Heart right ventricle (tissue), 16 donors: ENCODE data around the gene HEPHL1. TPM values are rescaled to one million over a fixed set of nuclear protein-coding genes. Genes with fewer than 3 reads are reported as not detected.
"Not testable (repeated sequence)": the region's sequence is repeated elsewhere in the genome, so short reads cannot be mapped to it uniquely, and the experiment has no call there.

Experiments
- ATAC-seq, 8 donors: fragments of 200-7000 bp; cut with Tn5 transposase; one replicate each; pipeline ENCODE4 v1.9.1; 2020; ENCODE audit warnings: mild to moderate bottlenecking in 8 of 8, moderate library complexity in 8 of 8, moderate number of reproducible peaks in 1 of 8
- DNase-seq, 2 donors: peaks; one replicate each; pipeline ENCODE4 v3.0.0-alpha.2; 2020
- H3K27ac ChIP-seq, 10 donors: fragments of 200-600 bp; sonication (generic) in 2 of 10; one replicate each; pipeline versions ENCODE4 v1.5.0 to v1.8.0; 2020 to 2022; ENCODE audit warnings: mild to moderate bottlenecking in 3 of 10
- H3K27me3 ChIP-seq, 7 donors: fragments of 200-600 bp; one replicate each; pipeline ENCODE4 v1.8.0; 2021 to 2022; ENCODE audit warnings: mild to moderate bottlenecking in 2 of 7
- H3K36me3 ChIP-seq, 9 donors: fragments of 200-600 bp; sonication (generic) in 1 of 9; one replicate each; pipeline versions ENCODE4 v1.5.0 to v1.8.0; 2020 to 2022; ENCODE audit warnings: mild to moderate bottlenecking in 2 of 9
- H3K4me1 ChIP-seq, 9 donors: fragments of 200-600 bp; sonication (generic) in 1 of 9; one replicate each; pipeline versions ENCODE4 v1.5.0 to v1.8.0; 2020 to 2022; ENCODE audit warnings: mild to moderate bottlenecking in 4 of 9
- H3K4me3 ChIP-seq, 10 donors: fragments of 200-600 bp; sonication (generic) in 2 of 10; one replicate each; pipeline versions ENCODE4 v1.5.0 to v1.8.0; 2020 to 2022; ENCODE audit warnings: mild to moderate bottlenecking in 7 of 10, moderate library complexity in 2 of 10
- H3K9me3 ChIP-seq, 11 donors: fragments of 200-600 bp in 10 of 11; sonication (generic) in 2 of 11; one replicate each; pipeline versions ENCODE4 v1.5.0 to v1.8.0; 2013 to 2022; ENCODE audit warnings: mild to moderate bottlenecking in 2 of 11, control low read depth in 1 of 11, moderate library complexity in 1 of 11
- WGBS, 2 donors: extraction: QIAGEN DNeasy Blood & Tissue Kit; methylation state at CpG; one replicate each; pipeline ENCODE4 v1.1.7; 2013; ENCODE audit warnings: inconsistent platforms in 1 of 2; 5-methylcytosine and 5-hydroxymethylcytosine counted together
- intact Hi-C, 10 donors: fragments of 100-400 bp; cut with DNase I; formaldehyde crosslinking; loops; one replicate each; pipeline versions ENCODE4 v1.11.1 to v1.14.2; 2022
- long read RNA-seq, 3 donors: library from polyadenylated mRNA; unstranded; transcript quantifications; one replicate each; pipeline ENCODE4 v2.0.0, GENCODE V29; 2020 to 2021
- polyA plus RNA-seq, 2 donors: library from polyadenylated mRNA; stranded (reverse); fragments of 200-250 nt; gene quantifications; one replicate each; pipeline ENCODE4 v1.2.3, GENCODE V29; 2013
- total RNA-seq, 10 donors: library from RNA; stranded (reverse); fragmentation: NEBNext Ultra II Directional in 3 of 10; extraction: Animal tissue kit (Norgen Biotek cat#: 25700) in 3 of 10; gene quantifications; one replicate each; pipeline versions ENCODE4 v1.2.1 to v1.2.4, GENCODE V29; 2021 to 2023
- TF ChIP-seq, protein P1 (sequence below), 9 donors: fragments of 200-600 bp; sonication (generic) in 2 of 9; IDR thresholded peaks; one replicate each; pipeline versions ENCODE4 v1.5.0 to v1.8.0; 2021 to 2022; ENCODE audit warnings: antibody characterized with exemption in 9 of 9, mild to moderate bottlenecking in 5 of 9, moderate library complexity in 1 of 9
- donor health status: Arrhythmogenic right ventricular cardiomyopathy.
- donor health status: ischemic (EF 13 %, LVEDD 7.1; RV severe dilation, severe dysfunction).
- donor health status: healthy with polysubstance abuse.
- donor health status: DM: no; HTN: yes; CAD: no.
- donor health status: DM: no; HTN: no; CAD: no.
- donor health status: ischemic (EF 25% LVEDD 6.9; RV normal size, moderate dysfunction).
- donor health status: ischemic (EF 25% LVEDD 5.7; RV mildly dilated, moderate dysfunction).
- donor health status: healthy.
- donor health status: DM: yes; HTN: yes; CAD: no.
- donor health status: Ischemic cardiomyopathy.
- donor health status: ischemic (EF 35%, LVEDD 5.7; RV mildly dilated, moderate dysfunction).
- donor health status: nonischemic (EF 11% LVEDD 7.7; RV severe dilation, severe dysfunction).
- donor health status: DM: yes; HTN: yes; CAD: no.
- donor health status: PGD.
- donor health status: ischemic (EF 29% LVEDD 5.4; RV normal size, mild dysfunction).
- donor health status: nonischemic (EF 23%, LVEDD 6.1; RV moderate dilation, normal function).

The HEPHL1 gene, protein sequence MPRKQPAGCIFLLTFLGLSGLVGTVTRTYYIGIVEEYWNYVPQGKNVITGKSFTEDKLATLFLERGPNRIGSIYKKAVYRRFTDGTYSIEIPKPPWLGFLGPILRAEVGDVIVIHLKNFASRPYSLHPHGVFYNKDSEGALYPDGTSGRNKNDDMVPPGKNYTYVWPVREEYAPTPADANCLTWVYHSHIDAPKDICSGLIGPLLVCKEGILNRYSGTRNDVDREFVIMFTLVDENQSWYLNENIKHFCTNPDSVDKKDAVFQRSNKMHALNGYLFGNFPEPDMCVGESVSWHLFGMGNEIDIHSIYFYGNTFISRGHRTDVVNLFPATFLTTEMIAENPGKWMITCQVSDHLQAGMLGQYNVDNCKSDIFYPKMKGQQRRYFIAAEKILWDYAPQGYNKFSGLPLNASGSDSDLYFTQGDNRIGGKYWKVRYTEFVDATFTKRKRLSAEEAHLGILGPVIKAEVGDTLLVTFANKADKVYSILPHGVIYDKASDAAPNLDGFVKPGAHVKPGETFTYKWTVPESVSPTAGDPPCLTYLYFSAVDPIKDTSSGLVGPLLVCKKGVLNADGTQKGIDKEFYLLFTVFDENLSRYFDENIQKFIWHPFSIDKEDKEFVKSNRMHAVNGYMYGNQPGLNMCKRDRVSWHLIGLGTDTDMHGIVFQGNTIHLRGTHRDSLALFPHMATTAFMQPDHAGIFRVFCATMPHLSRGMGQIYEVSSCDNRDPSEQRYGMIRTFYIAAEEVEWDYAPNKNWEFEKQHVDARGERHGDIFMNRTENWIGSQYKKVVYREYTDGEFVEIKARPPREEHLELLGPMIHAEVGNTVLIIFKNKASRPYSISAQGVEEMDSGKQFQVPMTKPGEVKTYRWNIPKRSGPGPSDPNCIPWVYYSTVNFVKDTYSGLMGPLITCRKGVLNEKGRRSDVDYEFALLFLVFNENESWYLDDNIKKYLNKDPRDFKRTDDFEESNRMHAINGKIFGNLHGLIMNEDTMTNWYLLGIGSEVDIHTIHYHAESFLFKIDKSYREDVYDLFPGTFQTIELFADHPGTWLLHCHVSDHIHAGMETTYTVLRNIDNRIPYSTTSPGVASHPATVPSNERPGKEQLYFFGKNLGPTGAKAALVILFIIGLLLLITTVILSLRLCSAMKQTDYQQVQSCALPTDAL
- total RNA-seq (not detected), polyA plus RNA-seq (not detected)
- long read RNA-seq, donor 1: 0 reads
- long read RNA-seq, donor 2: 0 reads
- long read RNA-seq, donor 3: 0 reads

DNA sequence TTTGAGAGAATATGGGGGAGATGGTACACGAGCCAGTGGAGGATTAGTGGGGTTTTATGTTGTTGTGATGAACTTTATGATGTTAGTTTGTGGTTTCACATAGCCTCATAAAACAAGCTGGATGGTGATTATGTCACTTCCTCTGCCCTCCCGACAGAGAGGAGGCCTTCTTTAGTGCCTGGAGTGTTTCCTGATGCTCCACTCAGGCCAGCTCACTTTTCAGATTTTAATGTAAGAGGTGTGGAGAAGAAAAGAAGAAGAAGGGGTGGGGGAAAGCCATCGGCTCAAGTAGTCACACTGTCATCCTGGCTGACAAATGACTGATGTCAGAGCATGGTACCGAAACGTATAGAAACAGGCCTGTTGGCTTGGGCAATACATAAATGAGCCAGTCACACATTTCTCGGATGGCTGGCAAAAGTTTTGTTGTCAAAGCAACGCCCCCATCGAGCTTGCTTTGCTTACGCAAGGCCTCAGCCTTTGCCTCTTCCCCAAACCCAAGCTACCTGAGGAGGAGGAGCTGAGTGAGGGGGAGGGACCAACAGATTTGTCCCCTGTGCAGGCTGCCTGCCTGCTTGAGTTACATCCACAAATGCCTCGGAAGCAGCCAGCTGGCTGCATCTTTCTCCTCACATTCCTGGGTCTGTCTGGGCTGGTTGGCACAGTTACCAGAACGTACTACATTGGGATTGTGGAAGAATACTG is at the start of gene HEPHL1:
HEPHL1 (plus strand) TSS at position 578 of the 705 bp plus-strand sequence; CDS start at position 593, 15 bp downstream.
- TF ChIP-seq, protein P1, sequence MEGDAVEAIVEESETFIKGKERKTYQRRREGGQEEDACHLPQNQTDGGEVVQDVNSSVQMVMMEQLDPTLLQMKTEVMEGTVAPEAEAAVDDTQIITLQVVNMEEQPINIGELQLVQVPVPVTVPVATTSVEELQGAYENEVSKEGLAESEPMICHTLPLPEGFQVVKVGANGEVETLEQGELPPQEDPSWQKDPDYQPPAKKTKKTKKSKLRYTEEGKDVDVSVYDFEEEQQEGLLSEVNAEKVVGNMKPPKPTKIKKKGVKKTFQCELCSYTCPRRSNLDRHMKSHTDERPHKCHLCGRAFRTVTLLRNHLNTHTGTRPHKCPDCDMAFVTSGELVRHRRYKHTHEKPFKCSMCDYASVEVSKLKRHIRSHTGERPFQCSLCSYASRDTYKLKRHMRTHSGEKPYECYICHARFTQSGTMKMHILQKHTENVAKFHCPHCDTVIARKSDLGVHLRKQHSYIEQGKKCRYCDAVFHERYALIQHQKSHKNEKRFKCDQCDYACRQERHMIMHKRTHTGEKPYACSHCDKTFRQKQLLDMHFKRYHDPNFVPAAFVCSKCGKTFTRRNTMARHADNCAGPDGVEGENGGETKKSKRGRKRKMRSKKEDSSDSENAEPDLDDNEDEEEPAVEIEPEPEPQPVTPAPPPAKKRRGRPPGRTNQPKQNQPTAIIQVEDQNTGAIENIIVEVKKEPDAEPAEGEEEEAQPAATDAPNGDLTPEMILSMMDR (IDR thresholded peaks at IDR 0.05): no peak
- no peak for ATAC-seq
- H3K27ac ChIP-seq: peak within 1 kb of the TSS in 1 of 10 donors; percentile 9
- no peaks in the 10 kb centered on the region for H3K36me3 ChIP-seq
- 55 to 70% methylated on average over 11 of the region's 11 CpGs for WGBS, 2 donors
- no peak for DNase-seq
- H3K4me3 ChIP-seq: no peak within 1 kb of the TSS
- no peaks in the 10 kb centered on the region for H3K4me1 ChIP-seq
- H3K27me3 ChIP-seq: no peaks in the 10 kb centered on the region
- peaks cover 0 to 7% (median 0%) of the 10 kb centered on the region in 11 donors for H3K9me3 ChIP-seq
- intact Hi-C loops: no loop called here

DNA sequence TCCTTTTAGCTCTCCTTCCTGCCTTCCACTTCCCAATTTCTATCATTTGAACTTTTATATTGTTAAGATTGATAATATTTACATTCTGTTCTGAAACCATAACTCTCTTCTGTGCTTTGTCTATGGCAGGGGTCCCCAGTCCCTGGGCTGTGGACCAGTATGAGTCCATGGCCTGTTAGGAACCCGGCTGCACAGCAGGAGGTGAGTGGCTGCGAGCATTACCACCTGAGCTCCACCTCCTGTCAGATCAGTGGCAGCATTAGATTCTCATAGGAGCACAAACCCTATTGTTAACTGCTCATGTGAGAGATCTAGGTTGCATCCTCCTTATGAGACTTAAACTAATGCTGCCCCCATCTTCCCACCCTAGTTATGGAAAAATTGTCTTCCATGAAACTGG is 48.4 kb upstream of the HEPHL1 start:
- TF ChIP-seq, protein P1 (IDR thresholded peaks at IDR 0.05): no peak
- Histone ChIP-seq H3K9me3 (peaks cover 0 to 31% (median 11%) of the 10 kb centered on the region in 11 donors), H3K4me1 (no peaks in the 10 kb centered on the region), H3K36me3 (no peaks in the 10 kb centered on the region), H3K27ac (no peak overlapping the region), H3K4me3 (no peak overlapping the region), H3K27me3 (no peaks in the 10 kb centered on the region)
- WGBS, 2 donors: 42 to 54% methylated on average over 2 of the region's 2 CpGs
- intact Hi-C loops: no loop called here
- no peak for DNase-seq
- ATAC-seq: no peak

DNA sequence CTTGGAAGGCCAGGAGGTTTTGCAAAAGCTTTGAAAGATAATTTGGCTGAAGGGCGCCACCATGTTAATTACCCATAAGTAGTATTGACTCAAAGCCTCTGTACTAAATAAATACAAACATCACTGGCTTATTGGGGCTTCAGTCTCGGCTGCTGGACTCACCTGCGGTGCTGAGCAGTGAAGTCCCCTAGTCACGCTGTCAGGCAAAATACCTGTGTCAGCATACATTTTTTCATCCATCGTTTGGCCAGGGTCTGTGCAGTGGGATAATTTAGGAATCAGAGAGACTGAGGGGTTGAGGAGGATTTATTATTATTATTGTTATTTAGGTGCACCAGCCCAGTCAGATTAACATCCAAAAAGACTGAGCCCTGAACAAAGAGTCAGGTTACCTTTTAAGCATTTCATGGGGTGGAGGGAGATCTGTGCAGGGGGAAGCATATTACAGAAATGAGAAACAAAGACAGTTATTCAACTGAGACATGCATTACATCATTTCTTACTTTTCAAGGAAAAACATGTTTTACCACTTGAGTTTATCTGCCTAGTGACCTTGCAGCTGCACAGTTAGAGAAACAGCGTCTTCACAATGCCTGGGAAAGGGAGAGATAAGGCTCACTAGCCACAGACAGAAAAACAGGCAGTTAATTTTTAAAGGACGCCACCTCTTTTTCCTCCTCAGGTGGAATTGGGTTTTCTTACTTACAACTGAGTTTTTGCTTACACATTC is 47.7 kb upstream of the HEPHL1 start:
- H3K9me3 ChIP-seq: peaks cover 0 to 31% (median 11%) of the 10 kb centered on the region in 11 donors
- H3K27ac ChIP-seq: peak overlapping the region in 2 of 10 donors; percentile 22 to 24
- H3K27me3 ChIP-seq, H3K4me1 ChIP-seq, intact Hi-C loops, ATAC-seq, DNase-seq, H3K4me3 ChIP-seq, H3K36me3 ChIP-seq: not testable (repeated sequence)
- WGBS, 2 donors: 58 to 62% methylated on average over 7 of the region's 7 CpGs

DNA sequence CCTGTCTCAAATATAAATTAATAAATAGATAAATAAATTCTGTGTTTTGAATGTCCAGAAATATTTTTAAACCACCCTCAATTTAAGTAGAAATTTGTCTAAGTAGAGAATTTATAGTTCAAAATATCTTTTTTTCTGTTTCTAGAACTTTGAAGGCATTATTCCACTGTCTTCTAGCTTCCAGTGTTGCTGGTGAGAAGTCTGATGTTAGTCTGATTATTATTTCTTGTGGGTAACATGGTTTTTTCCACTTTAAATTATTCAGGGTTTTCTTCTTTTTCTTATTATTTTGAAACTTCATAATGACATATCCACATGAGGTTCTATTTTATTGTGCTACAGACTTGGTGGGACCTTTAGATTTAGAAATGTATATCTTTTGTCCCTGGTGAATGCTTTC is 46.4 kb upstream of the HEPHL1 start:
- no peaks in the 10 kb centered on the region for H3K36me3 ChIP-seq
- DNase-seq (no peak), ATAC-seq (no peak)
- TF ChIP-seq, protein P1 (IDR thresholded peaks at IDR 0.05): no peak
- intact Hi-C loops: no loop called here
- no peaks in the 10 kb centered on the region for H3K27me3 ChIP-seq
- H3K4me1 ChIP-seq: no peaks in the 10 kb centered on the region
- H3K27ac ChIP-seq: peak overlapping the region in 1 of 10 donors; percentile 24
- H3K4me3 ChIP-seq: no peak overlapping the region
- peaks cover 0 to 37% (median 11%) of the 10 kb centered on the region in 11 donors for H3K9me3 ChIP-seq

DNA sequence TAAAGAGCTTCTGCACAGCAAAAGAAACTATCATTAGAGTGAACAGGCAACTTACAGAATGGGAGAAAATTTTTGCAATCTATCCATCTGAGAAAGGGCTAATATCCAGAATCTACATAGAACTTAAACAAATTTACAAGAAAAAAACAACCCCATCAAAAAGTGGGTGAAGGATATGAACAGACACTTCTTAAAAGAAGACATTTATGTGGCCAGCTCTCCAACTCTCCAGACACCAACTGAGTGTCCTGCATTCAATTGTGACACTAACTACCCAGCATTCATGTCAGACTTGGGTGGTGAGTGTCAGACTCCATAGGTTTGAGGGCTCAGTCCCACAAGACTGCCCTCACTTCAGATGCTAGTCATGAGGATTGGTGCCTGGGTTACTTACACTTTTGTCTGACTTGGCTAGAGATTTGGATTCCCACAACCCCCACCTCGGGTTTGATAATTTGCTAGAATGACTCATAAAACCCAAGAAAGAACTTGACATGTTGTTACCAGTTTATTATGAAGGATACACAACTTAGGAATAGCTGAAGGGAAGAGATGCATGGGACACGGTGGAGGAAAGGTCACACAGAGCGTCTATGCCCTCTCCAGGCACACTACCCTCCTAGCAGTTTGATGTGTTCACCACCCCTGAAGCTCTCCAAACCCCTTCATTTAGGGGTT is 44.4 kb upstream of the HEPHL1 start:
- ATAC-seq, H3K36me3 ChIP-seq, H3K27ac ChIP-seq, H3K4me3 ChIP-seq, DNase-seq, intact Hi-C loops, H3K4me1 ChIP-seq, H3K27me3 ChIP-seq: not testable (repeated sequence)
- peaks cover 0 to 37% (median 11%) of the 10 kb centered on the region in 11 donors for H3K9me3 ChIP-seq
- 64 to 75% methylated on average over 3 of the region's 3 CpGs for WGBS, 2 donors
